ENCODE measurements around the gene NINJ2.

The NINJ2 gene

DNA sequence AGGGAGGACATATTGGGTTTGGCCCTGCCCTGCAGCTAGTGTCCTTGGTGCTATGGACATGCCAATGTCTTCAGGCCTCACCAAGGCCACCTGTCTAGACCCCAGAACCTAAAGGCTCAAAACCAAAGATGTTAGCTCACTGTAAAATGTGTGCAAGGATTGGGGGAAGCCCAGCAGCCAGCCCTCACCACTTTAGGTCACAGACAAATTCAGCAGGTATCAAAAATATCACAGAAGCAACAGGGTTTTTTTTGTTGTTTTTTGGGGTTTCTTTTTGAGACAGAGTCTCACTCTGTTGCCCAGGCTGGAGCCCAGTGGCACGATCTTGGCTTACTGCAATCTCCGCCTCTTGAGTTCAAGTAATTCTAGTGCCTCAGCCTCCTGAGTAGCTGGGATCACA is 29.0 kb upstream of the NINJ2 start:
- no peaks in the 10 kb centered on the region for H3K27me3 ChIP-seq (replicated peaks; ENCODE audit: control insufficient read depth, insufficient read depth, low read length)
- DNase-seq (ENCODE audit: extremely low read depth, insufficient read length): no peak
- TF ChIP-seq CTCF (IDR thresholded peaks at IDR 0.05; ENCODE audit: insufficient read depth, low read length, poor library complexity, severe bottlenecking): no peak
- no peaks in the 10 kb centered on the region for H3K36me3 ChIP-seq (ENCODE audit: control insufficient read depth, insufficient read depth, low read length)
- H3K4me3 ChIP-seq (replicated peaks; ENCODE audit: low read depth, low read length): no peak overlapping the region

DNA sequence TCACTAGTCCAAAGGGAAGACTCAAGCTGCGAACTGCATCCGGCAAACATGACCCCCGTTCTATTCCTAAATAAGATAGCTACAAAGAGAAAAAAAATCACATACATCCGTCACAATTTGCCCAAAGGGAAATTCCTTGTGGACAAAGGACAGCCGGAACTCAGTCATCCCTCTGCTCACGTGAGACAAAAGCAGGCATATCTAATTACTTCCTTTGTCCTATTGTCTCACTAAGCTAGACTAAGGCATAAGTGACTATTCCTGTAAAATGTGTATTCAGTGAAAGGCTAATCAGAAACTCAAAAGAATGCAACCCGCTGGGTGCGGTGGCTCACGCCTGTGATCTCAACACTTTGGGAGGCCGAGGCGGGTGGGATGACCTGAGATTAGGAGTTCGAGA is 27.2 kb upstream of the NINJ2 start:
- no peaks in the 10 kb centered on the region for H3K36me3 ChIP-seq (ENCODE audit: control insufficient read depth, insufficient read depth, low read length)
- TF ChIP-seq CTCF (IDR thresholded peaks at IDR 0.05; ENCODE audit: insufficient read depth, low read length, poor library complexity, severe bottlenecking): no peak
- no peak overlapping the region for H3K4me3 ChIP-seq (replicated peaks; ENCODE audit: low read depth, low read length)
- no peak for DNase-seq (ENCODE audit: extremely low read depth, insufficient read length)
- no peaks in the 10 kb centered on the region for H3K27me3 ChIP-seq (replicated peaks; ENCODE audit: control insufficient read depth, insufficient read depth, low read length)

DNA sequence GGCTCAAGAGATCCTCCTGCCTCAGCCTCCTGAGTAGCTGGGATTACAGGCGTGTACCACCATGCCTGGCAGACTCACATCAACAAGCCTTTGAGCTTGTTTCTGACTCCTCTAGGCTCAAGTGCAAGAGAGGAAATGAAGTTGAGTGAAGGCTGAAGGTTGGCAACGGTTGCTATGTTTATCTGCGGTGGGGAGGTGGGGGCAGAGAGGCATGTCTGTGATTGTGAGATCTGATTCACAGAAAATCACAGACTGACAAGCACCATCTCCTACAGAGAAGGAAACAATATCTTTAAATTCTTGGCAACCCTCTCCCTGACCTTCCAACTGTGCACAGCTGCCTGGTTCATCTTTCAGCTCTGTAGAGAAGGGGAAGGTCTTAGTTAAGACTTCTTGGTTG is 22.1 kb upstream of the NINJ2 start:
- no peak for TF ChIP-seq CTCF (IDR thresholded peaks at IDR 0.05; ENCODE audit: insufficient read depth, low read length, poor library complexity, severe bottlenecking)
- peak; percentile 69 for DNase-seq (ENCODE audit: extremely low read depth, insufficient read length)

DNA sequence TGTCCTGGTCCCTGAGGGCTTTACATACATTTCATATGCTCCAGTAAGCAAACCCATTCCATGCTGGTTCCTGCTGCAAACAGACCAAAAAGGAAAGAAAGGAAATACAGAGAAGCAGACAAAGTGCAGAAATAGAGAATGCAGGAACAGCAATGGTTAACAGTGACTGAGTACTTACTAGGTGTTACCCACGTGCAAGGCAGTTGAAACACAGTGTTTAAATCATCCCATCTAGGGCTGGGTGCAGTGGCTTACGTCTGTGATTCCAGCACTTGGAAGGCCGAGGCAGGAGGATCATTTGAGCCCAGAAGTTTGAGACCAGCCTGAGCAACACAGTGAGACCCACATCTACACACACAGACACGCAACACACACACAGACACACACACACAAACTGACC is 21.2 kb upstream of the NINJ2 start:
- TF ChIP-seq CTCF (IDR thresholded peaks at IDR 0.05; ENCODE audit: insufficient read depth, low read length, poor library complexity, severe bottlenecking): no peak
- no peak for DNase-seq (ENCODE audit: extremely low read depth, insufficient read length)
- no peaks in the 10 kb centered on the region for H3K27me3 ChIP-seq (replicated peaks; ENCODE audit: control insufficient read depth, insufficient read depth, low read length)
- H3K4me3 ChIP-seq (replicated peaks; ENCODE audit: low read depth, low read length): no peak overlapping the region
- H3K36me3 ChIP-seq (ENCODE audit: control insufficient read depth, insufficient read depth, low read length): no peaks in the 10 kb centered on the region

More for the DNA sequence above, 22.1 kb upstream of the NINJ2 start:
- Histone ChIP-seq H3K27me3 (replicated peaks; ENCODE audit: control insufficient read depth, insufficient read depth, low read length) (no peaks in the 10 kb centered on the region), H3K4me3 (replicated peaks; ENCODE audit: low read depth, low read length) (no peak overlapping the region), H3K36me3 (ENCODE audit: control insufficient read depth, insufficient read depth, low read length) (no peaks in the 10 kb centered on the region)

GRCh38 chr12:681568-682256 is 18.5 kb upstream of the NINJ2 start:
- no peak for TF ChIP-seq CTCF (IDR thresholded peaks at IDR 0.05; ENCODE audit: insufficient read depth, low read length, poor library complexity, severe bottlenecking)
- DNase-seq (ENCODE audit: extremely low read depth, insufficient read length): no peak
- Histone ChIP-seq H3K27me3 (replicated peaks; ENCODE audit: control insufficient read depth, insufficient read depth, low read length) (no peaks in the 10 kb centered on the region), H3K36me3 (ENCODE audit: control insufficient read depth, insufficient read depth, low read length) (no peaks in the 10 kb centered on the region), H3K4me3 (replicated peaks; ENCODE audit: low read depth, low read length) (no peak overlapping the region)
